Stimulated activated memory B cell treated with anti-CD40 and anti-IgM and Interleukin-4, amounts not matched to agents 10 μg/mL and 1 μg/mL and 100 μg/mL, for 72 hours (primary cell): ENCODE data around the gene EVX2.

Experiments
- ATAC-seq: fragments of 150-1000 bp; cut with Tn5 transposase; 2 replicates; pipeline ENCODE4 v1.10.0; 2021
- H3K27ac Mint-ChIP-seq: one replicate; pipeline ENCODE4 v1.8.0; 2022; ENCODE audit warnings: mild to moderate bottlenecking, mixed read lengths
- H3K27me3 Mint-ChIP-seq: one replicate; pipeline ENCODE4 v1.8.0; 2022; ENCODE audit warnings: mixed read lengths
- H3K36me3 Mint-ChIP-seq: one replicate; pipeline ENCODE4 v1.8.0; 2022; ENCODE audit warnings: mixed read lengths
- H3K4me1 Mint-ChIP-seq: one replicate; pipeline ENCODE4 v1.8.0; 2022; ENCODE audit warnings: mixed read lengths
- H3K4me3 Mint-ChIP-seq: one replicate; pipeline ENCODE4 v1.8.0; 2022; ENCODE audit warnings: mild to moderate bottlenecking, moderate library complexity, mixed read lengths
- H3K9me3 Mint-ChIP-seq: one replicate; pipeline ENCODE4 v1.8.0; 2022; ENCODE audit warnings: mixed read lengths

EVX2 gene

DNA sequence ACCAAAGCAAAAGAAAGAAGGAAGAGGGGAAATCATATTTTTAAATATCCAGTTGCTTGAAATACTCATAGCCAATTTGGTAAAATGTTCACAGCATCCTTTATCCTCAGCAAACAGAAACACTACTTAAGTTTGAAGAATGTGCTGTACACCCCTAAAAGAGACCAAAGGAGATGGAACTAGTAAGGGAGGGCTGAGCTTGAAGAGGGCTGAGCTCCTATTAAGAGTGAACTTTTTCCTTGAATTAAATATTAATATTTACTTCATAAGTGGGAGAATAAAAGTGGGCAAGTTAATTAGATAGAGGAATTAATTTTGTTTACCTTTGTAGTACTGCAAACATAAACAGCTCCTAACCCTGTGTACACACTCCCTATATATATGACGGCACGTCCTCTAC, 7.0 kb downstream of the EVX2 start:
- H3K36me3 Mint-ChIP-seq = no peaks in the 10 kb centered on the region
- ATAC-seq = no peak
- peaks cover 77% of the 10 kb centered on the region for H3K27me3 Mint-ChIP-seq
- H3K4me3 Mint-ChIP-seq = no peak overlapping the region
- peaks cover 7% of the 10 kb centered on the region for H3K9me3 Mint-ChIP-seq
- peaks cover 8% of the 10 kb centered on the region for H3K4me1 Mint-ChIP-seq
- H3K27ac Mint-ChIP-seq = no peak overlapping the region

DNA sequence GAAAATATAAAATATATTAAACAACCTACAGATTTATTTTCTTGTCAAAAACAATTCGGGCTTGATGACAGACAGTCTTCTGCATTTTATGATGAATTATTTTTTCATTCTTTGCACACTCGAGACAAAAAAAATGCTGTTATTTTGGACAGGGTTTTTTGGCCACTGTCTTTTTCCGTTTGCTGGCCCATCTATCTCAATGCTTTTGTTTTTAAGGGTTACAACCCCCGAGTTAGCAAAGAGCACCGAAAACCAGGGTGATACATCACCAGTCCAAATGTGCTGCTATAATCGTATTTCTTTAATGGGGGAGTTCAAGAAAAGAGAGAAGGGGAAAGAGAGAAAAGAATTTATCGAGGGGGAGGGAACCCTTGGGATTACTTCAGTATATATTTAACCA, 7.7 kb downstream of the EVX2 start:
- ATAC-seq = no peak
- H3K27ac Mint-ChIP-seq = no peak overlapping the region
- no peak overlapping the region for H3K4me3 Mint-ChIP-seq
- peaks cover 8% of the 10 kb centered on the region for H3K4me1 Mint-ChIP-seq
- peaks cover 7% of the 10 kb centered on the region for H3K9me3 Mint-ChIP-seq
- H3K36me3 Mint-ChIP-seq = no peaks in the 10 kb centered on the region
- H3K27me3 Mint-ChIP-seq = peaks cover 77% of the 10 kb centered on the region

DNA sequence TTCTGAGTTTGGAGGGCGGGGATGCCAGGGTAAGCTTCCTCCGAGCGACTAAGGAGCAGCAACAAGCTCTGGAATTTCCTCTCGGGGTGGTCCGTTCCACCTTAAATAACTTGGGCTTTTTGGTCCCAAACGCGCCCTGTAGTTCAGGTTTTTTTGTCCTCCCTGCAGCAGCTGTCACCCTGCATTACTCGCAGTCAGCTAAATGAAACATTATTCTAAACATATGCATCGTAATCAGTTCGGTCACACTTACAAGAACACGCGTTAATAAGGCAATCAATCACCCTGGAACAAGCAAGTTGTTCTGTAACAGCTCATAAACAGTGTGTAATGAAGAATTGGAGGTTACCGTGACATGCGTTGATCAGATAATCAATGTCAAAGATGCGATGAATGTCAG, 8.3 kb downstream of the EVX2 start:
- Mint-ChIP-seq H3K27ac (no peak overlapping the region), H3K27me3 (peaks cover 79% of the 10 kb centered on the region), H3K4me1 (peaks cover 8% of the 10 kb centered on the region), H3K9me3 (peaks cover 7% of the 10 kb centered on the region), H3K36me3 (no peaks in the 10 kb centered on the region), H3K4me3 (no peak overlapping the region)
- ATAC-seq = no peak

DNA sequence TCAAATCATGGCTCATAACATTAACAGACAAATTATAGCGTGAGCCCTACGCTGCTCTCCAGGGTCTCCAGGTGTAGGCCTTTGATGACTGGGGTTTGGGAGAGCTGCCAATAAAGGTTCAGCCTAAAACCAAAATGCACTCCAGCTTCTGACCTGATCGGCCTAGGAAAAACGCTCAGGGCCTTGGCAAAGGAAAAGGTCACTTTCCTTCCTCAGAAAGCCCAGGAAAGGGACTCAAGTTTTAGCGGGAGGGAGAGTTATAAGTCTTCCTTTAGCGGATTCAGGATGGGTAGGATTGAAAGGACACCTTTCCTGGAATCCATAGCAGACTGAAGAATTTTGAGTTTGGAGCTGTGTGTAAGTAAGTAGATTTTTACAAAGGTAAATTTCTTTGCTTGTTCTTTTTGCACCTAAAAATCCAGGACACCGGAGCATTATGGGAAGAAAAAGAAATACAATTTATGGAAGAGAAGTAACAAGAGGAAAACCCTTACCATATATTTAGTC, 8.8 kb downstream of the EVX2 start:
- Mint-ChIP-seq H3K36me3 (no peaks in the 10 kb centered on the region), H3K27me3 (peaks cover 84% of the 10 kb centered on the region), H3K4me3 (no peak overlapping the region), H3K9me3 (peaks cover 7% of the 10 kb centered on the region), H3K27ac (no peak overlapping the region), H3K4me1 (peaks cover 8% of the 10 kb centered on the region)
- no peak for ATAC-seq

DNA sequence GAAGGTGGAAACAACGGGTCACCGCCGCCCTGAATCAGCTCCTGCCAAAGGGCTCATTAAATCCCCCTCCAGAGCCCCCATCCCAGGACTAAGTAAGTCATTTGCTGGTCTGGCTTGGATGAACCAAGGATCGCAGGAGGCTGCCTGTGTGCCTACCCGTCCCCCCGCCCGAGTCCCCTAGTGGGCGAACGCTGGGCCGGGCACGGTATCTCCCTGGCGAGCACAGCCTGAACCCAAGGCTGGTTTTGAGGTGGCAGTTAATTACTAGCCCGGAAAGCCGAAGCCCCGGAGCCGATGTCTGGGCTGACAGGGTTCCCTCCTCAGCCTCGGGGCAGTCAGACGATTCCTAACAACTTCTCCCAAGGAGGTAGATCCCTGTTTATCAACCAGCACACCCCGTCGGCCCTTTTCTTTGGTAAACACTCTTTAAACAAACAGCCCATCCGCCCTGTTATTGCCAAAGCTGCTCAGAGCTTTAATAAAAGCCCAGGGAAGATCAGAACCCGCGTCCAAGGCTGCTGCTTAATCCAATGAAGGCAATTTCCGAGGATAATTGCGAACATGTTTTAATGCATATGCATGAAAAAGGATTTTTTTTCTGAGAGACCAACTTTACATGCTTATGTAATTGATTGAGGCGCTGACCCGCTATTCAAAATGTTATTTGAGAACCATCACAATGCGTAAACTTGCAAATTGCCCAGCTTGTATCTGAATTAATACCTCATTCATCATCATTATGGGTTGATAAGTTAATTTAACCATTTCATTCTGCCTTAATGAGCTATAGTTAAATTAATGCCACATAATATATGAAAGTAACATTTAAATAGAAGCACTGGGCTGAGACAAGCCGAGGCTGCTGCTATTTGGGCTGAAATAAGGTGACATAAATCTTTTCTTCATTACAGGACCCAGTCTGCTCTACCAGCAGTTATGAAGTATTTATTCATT, 10.5 kb downstream of the EVX2 start:
- no peak for ATAC-seq

DNA sequence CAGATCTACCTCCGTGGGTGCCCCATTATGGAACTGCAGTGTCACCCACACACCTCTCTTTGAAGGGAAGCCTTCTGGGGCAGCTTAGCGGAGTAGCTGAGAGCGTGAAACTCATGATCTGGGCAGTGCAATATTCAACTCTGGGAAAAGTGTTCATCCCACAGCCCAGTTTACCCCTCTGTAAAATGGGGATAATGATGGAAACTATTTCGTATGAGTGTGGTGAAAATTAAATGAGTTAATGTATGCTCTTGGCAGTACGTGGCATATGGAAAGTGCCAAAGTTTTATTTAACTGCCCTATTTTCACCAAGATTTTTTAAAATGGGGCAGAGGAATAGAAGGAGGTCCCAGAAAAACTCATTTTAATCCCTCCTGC, 11.5 kb downstream of the EVX2 start:
- H3K27me3 Mint-ChIP-seq = peaks cover 91% of the 10 kb centered on the region
- no peak overlapping the region for H3K27ac Mint-ChIP-seq
- H3K36me3 Mint-ChIP-seq = no peaks in the 10 kb centered on the region
- H3K4me3 Mint-ChIP-seq = no peak overlapping the region
- peaks cover 12% of the 10 kb centered on the region for H3K4me1 Mint-ChIP-seq
- peaks cover 3% of the 10 kb centered on the region for H3K9me3 Mint-ChIP-seq
- ATAC-seq = no peak

More for the DNA sequence above, 10.5 kb downstream of the EVX2 start:
- Mint-ChIP-seq H3K36me3 (no peaks in the 10 kb centered on the region), H3K27me3 (peaks cover 84% of the 10 kb centered on the region), H3K9me3 (peaks cover 3% of the 10 kb centered on the region), H3K27ac (no peak overlapping the region), H3K4me3 (no peak overlapping the region), H3K4me1 (peaks cover 6% of the 10 kb centered on the region)

DNA sequence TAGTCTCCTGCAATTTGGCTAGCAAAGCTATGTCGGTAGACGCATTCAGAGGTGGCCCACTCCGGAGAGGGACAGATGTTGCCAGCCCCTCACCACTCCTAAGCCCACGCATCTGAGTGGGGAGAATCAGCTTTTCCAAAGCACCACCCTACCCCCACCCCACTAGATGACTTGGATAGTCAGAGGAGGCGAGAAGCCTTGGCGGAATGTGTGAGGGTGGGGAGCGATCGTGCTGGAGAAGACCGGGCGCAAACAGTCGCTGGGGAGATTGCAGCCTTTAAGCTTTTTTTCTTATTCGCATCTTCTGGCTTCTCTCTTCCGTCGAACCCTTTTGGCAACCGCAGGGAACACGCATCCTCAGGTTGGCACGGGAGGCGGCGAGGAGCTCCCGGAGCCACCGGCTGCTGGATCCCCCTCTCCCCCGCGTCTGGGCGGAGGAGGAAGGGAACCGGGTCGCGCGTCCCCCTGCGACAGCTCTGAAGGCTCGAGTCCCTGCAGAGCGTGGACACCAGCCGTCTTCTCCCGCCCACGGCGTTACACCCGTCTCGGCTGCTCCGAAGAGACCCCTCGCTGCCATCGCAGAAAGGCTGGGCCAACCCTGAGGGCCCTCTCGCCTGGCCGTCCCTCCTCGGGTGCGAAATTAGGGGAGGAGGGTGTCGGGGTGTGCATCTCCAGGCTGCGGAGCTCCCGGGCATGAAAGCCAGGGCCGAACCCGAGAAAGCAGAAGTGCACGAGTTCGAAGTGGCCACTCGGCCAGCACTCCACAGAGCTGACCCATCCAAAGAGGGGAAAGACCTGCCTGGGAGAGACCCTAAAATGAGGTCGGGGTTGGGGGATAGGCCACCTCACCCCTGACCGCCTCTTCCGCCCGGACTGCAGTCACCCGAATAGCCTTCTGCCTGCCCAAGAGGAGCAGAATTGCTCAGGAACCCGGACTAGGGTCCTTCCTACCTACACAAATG, 12.2 kb downstream of the EVX2 start:
- Mint-ChIP-seq H3K9me3 (peaks cover 2% of the 10 kb centered on the region), H3K36me3 (no peaks in the 10 kb centered on the region), H3K4me3 (no peak overlapping the region), H3K27ac (no peak overlapping the region), H3K4me1 (peaks cover 13% of the 10 kb centered on the region), H3K27me3 (peaks cover 93% of the 10 kb centered on the region)
- ATAC-seq = no peak

DNA sequence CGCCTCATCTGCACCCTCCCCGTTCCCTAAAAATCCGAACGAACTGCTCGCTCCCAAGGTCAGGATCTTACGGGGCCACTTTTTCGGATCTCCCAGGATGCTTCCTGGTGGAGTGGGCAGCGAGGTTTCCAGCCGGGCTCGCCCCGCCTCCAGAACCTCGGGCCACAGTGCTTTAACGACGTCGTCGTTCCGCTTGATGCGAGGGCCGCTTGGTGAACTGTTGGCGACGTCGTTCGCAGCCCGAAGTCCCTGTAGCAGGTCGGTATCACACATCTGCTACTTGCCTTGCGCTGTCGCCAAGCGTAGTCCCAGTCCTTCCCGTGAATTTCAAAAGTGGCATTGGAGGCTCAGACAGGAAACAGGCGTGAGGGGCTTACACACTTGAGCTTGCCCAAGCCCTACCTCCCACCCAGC, 15.3 kb downstream of the EVX2 start:
- Mint-ChIP-seq H3K36me3 (no peaks in the 10 kb centered on the region), H3K4me1 (peaks cover 13% of the 10 kb centered on the region), H3K27me3 (peaks cover 85% of the 10 kb centered on the region), H3K4me3 (no peak overlapping the region), H3K9me3 (no peaks in the 10 kb centered on the region), H3K27ac (no peak overlapping the region)
- no peak for ATAC-seq

DNA sequence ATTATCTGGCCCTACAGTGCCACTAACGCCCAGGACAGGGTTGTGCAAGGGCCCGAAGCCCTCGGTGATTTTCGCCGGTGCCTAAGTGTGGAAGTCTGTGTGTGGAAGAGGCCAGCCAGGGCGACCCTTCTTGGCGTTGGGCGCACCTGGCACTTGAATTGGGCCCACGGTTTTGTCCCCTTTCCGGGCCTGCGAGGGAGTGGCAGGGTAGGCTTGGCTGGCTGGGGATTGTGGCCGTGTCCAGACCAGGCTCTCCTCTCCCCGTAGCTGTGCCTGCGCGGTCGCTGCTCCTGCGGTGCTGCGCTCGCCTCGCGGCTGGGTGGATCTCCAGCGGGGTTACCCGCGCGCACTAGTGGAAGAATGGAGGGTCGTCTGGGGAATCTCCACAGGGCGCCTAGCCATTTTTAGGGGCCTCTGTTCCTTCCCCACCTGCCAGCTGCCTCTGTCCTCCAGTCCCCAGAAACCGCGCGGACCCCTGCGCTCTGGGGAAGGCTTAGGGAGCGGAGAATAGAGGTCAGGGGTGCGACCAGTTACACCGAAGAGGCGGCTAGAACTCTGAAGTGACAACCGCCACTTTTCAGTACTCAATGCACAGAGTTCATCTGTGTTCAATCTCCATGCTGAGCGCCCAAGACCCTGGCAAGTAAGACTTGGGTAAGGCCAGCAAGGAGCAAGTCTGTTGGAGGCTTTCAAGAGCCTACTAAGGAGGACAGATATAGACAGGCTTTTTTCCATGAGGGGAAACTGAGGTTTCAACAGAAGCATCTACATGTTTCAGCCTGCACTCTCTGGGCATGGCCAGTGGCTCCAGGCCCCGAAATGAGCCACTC, 16.0 kb downstream of the EVX2 start:
- Mint-ChIP-seq H3K9me3 (no peaks in the 10 kb centered on the region), H3K4me1 (peaks cover 13% of the 10 kb centered on the region), H3K4me3 (no peak overlapping the region), H3K27ac (no peak overlapping the region), H3K27me3 (peaks cover 81% of the 10 kb centered on the region), H3K36me3 (no peaks in the 10 kb centered on the region)
- no peak for ATAC-seq

DNA sequence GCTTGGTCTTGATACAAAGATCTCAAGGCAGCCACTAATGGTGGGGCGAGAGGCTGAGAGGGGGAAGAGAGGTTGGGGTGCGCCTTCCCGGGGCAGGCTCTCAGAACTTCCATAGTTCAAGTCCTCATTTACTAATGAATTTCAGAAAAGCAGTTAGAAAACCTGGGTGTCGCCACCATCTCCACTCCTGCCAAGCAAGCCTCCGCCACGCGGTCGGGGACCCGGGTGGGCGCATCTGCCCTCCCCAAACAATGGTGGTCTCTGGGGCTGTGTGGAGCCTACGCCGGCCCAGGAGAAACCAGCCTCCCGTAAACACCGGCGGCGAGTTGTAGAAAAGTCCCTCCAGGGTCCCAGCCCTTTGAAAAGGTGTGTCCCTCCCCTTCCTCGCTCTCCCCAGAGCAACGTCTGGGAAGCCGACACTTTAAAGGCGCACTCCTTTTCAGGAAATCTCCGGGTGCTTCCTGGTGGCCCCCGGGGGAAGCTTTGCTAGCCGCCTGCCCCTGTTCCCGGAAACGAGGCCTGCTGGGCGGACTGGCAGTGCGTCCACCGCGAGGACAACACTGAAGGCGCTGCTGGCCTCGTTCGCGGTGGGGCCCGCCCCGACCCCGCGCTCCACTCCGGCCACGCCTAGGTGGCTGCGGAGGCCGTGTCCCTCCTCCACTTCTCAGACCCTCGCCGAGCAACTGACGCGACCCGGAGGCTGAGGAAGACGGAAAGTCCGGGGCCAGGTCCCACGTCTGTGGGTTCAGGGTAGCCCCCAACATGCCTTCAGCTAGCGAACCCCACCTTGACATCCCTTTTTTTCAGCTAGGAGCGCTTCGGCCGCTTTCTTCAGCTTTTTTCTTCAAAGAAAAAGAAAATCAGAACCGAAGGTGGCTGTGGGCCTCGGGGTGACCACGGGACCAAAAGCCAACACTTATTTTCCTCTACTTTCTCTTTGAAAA, 16.8 kb downstream of the EVX2 start:
- H3K9me3 Mint-ChIP-seq = no peaks in the 10 kb centered on the region
- peaks cover 13% of the 10 kb centered on the region for H3K4me1 Mint-ChIP-seq
- H3K36me3 Mint-ChIP-seq = no peaks in the 10 kb centered on the region
- peaks cover 81% of the 10 kb centered on the region for H3K27me3 Mint-ChIP-seq
- ATAC-seq = no peak
- H3K27ac Mint-ChIP-seq = no peak overlapping the region
- no peak overlapping the region for H3K4me3 Mint-ChIP-seq

DNA sequence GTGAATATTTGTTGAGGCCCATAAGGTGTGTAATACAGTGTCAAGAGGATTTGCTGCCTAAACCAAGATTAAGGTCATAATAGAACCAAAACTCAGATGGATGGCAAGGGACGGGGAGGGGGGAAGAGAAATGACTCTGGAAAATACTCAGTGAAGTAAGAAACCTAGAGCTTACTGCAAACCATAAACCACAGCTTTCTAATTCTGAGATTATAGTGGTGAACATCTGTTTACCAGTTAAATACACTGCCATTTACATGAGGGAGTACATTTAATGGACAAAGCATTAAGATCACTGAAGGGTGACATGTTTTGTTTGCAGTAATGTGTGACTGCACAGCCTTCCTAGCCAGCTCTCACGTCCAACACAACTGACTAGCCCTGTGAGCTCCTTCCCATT, 19.8 kb downstream of the EVX2 start:
- peaks cover 13% of the 10 kb centered on the region for H3K4me1 Mint-ChIP-seq
- ATAC-seq = peak; percentile 55
- peaks cover 61% of the 10 kb centered on the region for H3K27me3 Mint-ChIP-seq
- no peak overlapping the region for H3K4me3 Mint-ChIP-seq
- H3K36me3 Mint-ChIP-seq = no peaks in the 10 kb centered on the region
- no peaks in the 10 kb centered on the region for H3K9me3 Mint-ChIP-seq
- H3K27ac Mint-ChIP-seq = no peak overlapping the region

DNA sequence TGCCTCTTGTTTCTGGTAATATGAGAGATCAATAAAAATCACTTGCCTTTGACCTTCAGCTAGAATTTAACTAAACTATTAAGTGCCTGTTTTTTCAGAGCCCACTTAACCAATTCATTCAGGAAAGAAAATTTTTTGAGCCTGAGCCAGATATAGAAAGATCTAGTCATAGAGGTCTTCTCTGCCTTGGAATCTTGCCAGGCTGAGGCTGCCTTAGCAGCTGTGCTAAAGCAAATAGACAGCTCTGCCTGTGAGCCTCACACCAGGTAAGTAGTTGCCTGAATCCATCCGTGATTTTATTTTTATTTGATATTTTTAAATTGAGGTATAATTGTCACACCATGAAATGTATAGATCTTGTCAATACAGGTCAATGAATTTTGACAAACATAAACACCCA, 27.4 kb downstream of the EVX2 start:
- H3K27me3 Mint-ChIP-seq = peaks cover 56% of the 10 kb centered on the region
- no peaks in the 10 kb centered on the region for H3K4me1 Mint-ChIP-seq
- no peak for ATAC-seq
- no peaks in the 10 kb centered on the region for H3K9me3 Mint-ChIP-seq
- no peak overlapping the region for H3K27ac Mint-ChIP-seq
- H3K4me3 Mint-ChIP-seq = no peak overlapping the region
- H3K36me3 Mint-ChIP-seq = no peaks in the 10 kb centered on the region

DNA sequence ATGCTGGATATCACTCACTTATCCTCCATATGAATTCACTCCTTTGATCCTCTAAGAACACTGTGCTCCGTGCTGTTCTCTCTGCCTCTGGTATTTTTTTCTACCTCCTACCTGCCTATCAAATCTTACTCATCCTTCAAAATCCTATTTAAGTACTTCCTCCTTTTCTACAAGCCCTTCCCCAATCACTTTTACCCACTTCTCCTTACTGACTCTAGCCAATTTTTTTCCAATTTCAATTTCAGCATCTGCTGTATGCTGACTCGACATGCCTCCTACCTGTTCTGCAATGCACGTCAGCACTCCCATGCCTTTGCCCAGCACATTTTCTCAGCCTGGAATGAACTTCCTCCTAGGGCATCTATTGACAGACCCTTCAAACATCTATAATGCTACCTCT, 44.4 kb downstream of the EVX2 start:
- Mint-ChIP-seq H3K36me3 (no peaks in the 10 kb centered on the region), H3K27me3 (no peaks in the 10 kb centered on the region), H3K27ac (no peak overlapping the region), H3K9me3 (no peaks in the 10 kb centered on the region), H3K4me1 (peaks cover 6% of the 10 kb centered on the region), H3K4me3 (no peak overlapping the region)
- no peak for ATAC-seq

DNA sequence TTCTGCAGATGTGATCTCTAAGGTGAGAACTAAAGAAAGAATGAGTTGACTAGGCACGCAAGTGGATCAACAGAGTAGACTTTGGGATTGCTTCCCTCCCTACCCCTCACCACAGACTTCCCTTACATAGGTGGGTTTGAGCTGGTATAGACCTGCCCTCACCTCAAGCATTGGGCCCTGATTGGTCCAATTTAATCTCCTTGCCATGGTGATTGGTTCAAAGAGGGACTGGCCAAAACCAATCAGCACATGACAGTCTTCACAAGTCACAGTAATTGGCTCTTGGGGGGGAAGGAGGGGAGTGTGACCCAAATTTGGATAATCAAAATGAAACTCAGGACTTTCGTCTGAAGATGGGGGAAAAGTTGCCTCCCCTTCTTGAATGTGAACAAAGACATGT, 45.1 kb downstream of the EVX2 start:
- peaks cover 6% of the 10 kb centered on the region for H3K4me1 Mint-ChIP-seq
- no peaks in the 10 kb centered on the region for H3K9me3 Mint-ChIP-seq
- H3K36me3 Mint-ChIP-seq = no peaks in the 10 kb centered on the region
- no peaks in the 10 kb centered on the region for H3K27me3 Mint-ChIP-seq
- no peak overlapping the region for H3K4me3 Mint-ChIP-seq
- ATAC-seq = no peak
- no peak overlapping the region for H3K27ac Mint-ChIP-seq
